Ammon's horn (tissue), 1 donor: ENCODE measurements around the gene ALDH3A2.

ENCODE experiments used
- DNase-seq: peaks from one replicate; pipeline ENCODE4 v3.0.0-alpha.2; 2016; ENCODE audit warnings: low spot score

Gene ALDH3A2

DNA sequence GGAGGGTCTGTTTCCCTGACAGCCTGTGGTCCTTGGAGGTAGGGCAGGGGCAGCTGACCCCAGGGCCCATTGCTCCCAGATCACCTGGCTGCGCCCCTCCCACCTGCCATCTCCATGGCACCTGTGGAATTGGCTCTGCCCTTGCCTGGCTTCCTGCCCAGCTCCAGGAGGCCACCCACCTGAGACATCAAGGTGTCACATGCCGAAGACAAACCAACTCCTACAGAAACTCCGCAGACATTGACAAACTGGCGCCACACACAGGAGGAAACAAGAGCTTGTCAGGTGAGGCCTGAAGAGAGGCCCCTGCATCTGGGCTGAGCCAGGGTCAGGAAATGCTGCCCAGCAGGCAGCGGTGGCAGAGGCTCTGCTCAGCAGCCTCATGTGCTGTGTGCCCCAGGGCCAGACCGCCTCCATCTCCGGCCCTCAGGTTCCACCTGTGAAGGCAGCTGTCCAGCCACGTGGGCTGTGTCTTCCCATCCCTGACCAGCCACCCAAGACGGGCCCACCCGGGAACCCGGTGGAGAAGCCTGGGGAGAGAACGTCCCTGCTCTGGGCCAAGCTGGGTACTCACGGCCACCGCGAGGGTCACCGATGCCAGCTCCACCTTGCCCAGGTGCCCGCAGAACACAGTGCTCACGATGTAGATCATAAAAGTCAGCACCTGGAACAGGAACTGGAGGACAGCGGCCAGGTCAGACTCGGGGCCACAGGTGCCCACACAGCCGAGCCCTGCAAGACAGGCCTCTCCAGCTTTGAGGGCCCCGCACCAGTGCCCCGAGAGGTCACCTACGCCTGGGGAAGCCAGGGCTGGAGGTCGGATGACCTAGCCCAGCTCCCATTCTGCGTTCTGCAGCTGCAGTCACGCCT lies 66.2 kb downstream of the ALDH3A2 start:
- DNase-seq: no peak

DNA sequence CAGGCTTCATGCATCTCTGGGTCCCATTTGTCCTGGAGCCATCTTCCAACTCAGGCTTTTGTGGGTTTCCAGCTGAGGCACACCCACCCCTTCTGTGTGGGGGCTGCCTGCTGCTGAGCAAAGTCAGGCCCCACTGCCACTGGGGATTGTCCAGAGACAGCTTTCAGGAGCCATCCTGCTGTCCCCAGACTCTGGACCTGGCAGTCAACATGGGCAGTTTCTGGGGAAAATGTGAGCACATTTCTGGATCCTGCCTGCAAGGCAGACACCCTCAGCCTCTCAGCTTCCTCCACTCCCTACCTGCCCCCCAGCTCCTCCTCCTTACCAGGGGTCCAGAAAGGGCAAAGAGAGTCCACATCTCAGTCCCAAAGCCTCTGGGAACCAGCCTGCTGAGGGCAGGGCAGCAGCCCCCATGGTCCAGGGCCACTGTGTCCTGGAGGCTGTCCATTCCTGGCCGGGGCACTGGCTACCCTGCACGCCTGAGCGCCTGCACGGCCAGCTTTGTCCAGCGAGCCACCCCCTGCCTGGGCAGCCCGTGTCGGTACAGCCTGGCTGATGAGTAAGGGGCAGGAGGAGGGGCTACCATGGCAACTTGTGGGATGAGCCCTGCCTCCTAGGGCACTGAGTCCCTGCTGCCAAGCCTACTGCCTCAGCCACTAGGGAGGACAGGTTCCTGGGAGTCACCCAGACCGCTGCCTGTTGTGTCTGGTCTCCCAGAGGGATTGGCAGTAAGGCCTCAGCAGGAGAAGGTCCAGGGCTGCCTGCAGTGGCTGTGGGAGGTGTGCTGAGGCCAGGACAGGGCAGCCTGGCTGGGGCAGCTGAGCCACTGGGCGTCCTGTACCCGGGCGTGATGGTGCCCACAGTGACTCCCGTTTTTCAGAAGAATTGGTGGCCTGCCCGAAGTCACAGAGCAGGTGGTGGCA lies 67.8 kb downstream of the ALDH3A2 start, which contains the start of gene SLC47A2:
SLC47A2 (minus strand) TSS at position 477 of the 923 bp plus-strand sequence; CDS start at position 448, 29 bp downstream.
- peak; percentile 51 for DNase-seq

DNA sequence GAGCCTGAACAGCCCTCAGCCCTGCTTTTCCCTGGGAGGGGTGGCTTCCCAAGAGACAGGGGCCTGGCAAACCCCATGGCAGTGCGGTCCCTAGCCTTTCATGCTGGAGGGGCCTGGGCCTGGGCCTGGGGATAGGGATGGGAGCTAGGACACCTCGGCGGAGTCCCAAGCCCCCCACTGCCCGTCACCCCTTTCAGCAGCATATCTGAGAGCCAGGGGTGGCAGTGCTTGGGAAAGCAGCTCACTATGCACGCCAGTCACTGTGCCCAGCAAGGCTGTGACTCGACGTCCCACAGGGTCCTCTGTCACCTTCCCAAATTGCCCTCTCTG lies 68.4 kb downstream of the ALDH3A2 start:
- DNase-seq: no peak

DNA sequence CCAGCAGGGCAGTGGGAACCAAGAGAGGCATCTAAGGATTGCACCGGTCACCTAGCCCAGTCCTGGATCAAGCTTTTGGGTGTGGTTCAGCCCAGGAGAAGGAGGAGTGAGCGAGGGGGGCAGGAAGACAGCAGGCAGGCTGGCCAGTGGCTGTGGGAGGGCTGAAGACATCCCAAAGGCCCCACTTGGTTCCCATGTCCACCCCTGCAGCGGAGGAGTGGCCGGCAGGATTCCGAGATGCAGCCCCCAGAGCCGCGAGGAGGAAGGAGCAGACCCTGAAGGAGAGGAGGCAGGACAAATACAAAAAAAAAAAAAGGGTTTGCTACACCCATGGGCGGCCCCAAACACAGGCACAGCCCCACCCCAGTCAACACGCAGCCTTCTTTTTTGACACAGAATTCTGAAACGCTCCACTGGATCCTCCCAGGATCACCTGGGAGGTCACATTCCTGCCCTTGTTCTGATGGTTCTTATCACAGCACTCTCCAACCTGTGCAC lies 68.9 kb downstream of the ALDH3A2 start:
- no peak for DNase-seq

DNA sequence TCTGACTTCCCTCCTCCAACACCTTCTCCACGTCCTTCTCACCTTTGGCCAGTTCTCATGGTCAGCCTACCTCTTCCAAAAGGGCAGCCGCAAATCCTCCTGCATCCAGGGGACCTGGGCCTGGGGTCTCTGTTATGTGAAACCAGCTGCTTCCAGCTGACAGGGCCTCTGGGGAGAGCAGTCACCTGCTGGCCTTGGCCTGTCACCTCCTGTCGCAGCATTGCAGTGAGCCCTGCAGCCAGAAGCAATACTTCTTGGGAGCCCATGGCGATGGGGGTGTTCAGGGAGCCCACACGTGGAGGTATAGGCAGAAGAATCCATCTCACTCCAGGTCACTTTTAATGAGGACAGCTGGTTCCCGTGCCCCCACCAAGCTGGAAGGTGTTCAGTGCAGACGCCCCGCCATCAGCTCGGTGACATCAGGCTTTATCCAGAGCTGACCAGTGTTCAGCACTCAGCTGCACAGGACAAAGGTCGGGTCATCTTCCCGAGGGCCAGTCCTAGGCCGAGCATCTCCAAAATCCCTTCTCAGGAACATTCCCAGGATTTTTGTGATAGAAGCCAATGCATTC lies 69.6 kb downstream of the ALDH3A2 start:
- no peak for DNase-seq

DNA sequence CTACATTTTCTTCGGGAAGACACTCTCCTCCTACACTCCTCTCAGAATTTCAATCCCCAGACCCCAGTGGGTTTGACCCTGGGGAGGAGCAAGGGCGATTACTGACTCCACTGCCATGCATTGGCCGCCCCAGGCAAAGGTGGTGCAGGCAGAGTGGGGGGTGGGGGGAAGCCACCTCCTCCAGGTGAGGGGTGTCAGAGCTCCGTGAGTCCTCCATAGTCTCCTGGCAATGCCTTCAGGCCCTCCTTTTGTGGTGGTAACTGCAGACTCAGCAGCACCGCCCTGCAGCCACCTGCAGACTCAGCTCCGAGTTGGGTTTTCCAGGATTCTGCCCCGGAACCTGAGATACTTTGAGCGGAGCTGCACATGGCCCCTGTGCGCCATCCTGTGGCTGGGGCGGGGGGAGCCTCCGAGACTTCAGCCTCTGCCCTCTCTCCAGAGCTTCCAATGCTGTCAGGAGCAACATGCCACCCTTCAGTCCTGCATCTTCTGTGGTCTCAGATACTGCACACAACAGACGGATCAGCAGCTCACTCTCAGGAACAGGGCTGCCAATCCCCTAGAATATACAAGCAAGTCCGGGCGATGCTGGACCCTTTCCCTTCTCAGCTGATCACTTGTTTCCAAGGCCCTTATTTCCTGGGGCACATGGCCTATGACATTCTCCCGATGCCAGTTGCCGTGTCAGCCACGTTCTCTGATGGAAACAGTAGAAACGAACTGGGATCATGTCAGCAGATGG lies 70.2 kb downstream of the ALDH3A2 start:
- DNase-seq: no peak

DNA sequence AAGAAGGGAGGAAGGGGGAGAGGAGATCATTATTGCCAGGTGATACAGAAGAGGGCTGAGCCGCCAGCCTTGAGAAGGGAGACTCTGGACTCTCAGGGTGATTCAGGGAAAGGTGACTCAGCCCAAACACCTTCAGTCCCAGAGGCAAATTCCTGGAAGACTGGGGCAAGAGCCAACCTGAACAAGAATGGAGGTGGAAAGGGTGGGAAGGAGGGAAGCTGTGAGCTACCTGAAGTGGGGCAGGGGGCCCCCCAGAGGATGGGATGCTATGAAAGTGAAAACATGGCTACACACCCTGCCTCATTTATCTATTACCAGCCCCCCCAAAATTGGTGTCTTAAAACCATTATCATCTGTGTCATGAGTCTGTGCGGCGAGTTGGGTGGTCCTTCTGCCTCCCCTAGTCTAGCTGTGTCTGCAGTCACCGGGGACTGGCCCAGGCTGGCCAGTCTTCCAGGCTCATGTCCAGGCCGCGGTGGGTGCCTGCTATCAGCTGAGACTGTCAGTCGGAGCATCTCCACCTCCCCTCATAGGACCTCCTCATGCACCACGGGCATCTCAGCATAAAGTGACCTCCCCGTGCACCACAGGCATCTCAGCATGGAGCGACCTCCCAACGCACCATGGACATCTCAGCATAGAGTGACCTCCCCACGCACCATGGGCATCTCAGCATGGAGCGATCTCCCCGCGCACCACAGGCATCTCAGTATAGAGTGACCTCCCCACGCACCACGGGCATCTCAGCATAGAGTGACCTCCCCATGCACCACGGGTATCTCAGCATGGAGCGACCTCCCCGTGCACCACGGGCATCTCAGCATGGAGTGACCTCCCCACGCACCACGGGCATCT lies 71.0 kb downstream of the ALDH3A2 start:
- DNase-seq: no peak

DNA sequence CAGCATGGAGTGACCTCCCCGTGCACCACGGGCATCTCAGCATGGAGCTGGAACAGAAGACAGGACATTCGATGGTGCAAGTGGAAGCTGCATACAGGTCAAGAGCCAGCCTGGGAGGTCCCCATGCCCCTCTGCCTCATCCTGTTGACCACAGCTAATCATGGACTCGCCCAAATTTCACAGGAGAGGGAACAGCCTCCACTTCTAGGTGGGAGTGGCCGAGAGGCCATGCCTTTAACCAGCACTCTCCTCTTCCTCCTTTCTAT lies 71.6 kb downstream of the ALDH3A2 start:
- DNase-seq: no peak

DNA sequence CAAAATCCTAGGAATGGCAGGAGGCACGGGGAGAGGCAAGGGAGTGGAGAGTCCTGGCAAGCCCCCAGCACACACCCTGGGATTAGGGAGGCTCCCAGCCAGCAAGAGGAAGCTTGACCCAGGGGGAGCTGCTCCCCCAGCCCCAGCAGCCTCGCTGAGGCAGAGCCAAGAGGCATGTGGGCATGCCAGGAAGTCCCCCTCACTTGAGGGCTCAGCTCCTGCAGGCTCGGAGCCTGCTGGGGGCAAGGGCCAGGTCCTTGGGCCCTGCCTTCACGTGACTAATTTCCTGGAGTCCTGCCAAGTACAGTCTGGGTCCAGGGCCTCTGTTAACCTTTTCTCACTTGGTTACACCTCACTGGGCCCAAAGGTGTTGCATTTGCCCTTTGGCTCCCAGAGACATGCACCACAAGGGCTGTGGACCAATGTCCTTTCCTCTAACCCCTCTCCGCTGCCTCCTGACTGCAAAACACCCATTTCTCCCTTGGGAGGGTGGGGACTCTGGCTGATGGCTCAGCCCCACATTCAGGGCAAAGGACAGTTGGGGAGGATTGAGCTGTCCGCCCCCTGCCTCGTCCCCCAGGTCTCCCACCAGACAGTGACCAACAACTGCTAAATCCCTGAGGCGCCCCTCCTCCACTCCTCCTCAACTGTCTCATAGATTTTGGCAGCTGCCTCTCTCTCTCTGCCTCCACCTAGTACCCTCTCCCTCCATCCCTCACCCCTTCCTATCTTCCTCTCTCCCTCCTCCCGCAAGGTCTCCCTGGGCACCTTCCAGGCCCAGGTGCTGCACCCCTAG lies 72.3 kb downstream of the ALDH3A2 start:
- DNase-seq: no peak

DNA sequence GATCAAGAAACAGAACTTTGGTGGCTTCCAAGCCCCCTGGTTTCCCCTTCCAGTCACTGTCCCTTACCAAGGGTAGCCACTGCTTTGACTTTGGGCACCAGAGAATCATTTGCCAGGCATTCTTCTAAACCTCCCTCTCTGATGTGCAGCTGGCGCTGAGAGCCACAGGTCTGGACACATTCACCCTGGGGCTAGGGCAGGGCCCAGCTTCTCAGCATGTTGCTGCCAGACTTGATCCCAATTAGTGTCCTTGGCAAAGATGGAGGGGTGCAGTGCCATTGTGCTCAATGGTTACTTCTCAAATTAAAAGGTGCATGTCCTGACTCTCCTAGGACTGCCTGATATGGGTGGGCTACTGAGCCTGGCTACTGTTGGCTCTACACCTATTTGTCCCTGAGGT lies 75.4 kb downstream of the ALDH3A2 start:
- no peak for DNase-seq

DNA sequence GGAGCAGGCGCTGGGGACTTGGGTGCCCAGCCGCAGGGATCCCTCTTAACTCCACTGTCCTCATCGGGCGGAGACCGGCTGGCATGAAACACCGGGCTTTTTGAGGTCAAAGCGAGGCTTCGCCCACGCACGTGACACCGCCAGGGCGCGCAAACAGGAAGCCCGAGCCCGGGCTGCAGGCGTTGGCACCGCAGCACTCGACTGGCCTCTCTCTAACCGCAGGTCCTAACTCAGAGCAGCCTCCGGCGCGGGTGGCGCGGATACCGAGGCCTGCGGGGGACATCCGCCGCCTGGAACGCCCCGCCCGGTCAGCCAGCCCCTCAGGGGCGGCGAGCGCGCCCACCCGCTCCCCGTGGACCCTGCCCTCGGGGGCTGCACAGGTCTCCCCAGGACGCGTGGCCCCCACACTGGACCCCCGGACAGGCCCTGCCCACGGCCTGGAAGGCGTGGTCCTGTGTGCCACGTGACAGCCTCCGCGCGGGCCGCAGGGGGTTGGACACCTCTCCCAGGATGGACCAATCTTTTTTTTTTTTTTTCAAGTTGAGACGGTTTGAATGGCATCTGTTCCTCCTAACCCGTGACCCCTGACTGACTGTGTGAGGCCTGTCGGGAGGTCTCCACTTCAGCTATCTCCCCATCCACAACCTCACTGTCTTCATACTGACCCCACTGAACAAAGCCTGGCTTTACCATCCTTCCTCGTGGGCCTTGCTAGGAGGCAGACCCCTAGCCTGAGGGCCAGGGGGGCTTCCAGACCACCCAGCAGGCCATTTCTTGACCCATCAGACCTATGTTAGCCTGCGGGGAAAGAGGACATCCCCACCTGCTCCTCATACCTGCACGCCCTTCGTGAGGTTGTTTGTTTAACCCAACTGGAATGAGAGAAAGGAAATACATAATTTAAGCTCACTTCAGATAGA lies 76.2 kb downstream of the ALDH3A2 start:
- peak; percentile 56 for DNase-seq

DNA sequence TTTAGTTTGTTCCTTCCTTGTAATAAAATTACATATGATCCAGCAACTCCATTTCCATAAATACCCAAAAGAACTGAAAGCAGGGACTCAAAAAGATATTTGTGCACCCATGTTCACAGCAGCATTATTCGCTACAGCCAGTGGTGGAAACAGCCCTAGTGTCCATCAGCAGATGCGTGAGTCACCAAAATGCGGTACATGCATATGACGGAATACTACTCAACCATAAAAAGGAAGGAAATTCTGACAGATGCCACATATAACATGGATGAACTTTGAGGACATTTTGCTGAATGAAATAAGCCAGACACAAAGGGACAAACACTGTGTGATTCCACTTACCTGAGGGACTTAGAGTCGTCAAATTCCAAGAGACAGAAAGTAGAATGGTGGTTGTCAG lies 76.9 kb downstream of the ALDH3A2 start:
- DNase-seq: no peak

DNA sequence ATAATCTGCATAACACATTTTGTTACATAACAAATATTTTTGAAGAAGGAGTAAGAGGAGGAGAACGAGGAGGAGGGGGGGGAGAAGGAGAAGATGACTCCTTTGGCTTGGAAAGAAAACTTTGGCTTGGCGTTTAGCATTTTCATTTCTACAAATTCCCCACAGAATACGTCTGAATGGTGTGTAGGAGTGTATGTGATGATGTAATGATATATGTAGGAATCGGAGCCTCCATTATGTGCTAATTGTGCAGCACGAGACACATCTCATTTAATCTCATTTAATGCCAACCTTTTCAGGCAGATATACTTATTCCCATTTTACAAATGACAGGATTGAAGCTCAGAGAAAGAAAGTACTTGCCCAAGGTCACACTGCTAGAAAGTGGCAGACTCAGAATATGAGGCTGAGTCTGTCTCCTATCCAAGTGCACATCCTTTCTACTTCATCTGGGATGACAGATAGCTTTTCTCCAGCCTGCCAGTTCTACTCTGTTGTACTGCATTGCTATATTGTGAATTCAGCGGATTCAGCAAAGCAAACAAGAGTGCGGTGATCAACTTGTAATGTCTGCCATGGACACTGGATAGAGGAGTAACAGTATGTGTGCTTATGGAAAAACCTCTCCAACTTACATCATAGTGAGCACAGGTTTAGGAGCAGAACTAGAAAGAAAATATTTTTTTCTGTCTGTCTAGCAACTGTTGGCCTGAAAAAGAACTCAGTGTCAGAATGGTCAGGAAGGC lies 78.3 kb downstream of the ALDH3A2 start:
- no peak for DNase-seq
